Esophagus squamous epithelium (tissue), 5 donors: ENCODE data around the gene AGO3. TPM values are rescaled to one million over a fixed set of nuclear protein-coding genes. Genes with fewer than 3 reads are reported as not detected.

Experiments
- DNase-seq: peaks from one replicate; lab custom pipeline; 2025; lab: John Stamatoyannopoulos, UW
- H3K27ac ChIP-seq, 4 donors: fragments of 200-600 bp; sonication (generic); one replicate each; pipeline ENCODE4 v1.5.1; 2016 to 2019; ENCODE audit warnings: mild to moderate bottlenecking in 1 of 4
- H3K27me3 ChIP-seq, 4 donors: fragments of 200-600 bp; sonication (generic); 1 replicate in 3 of 4; 2 replicates in 1 of 4; pipeline versions ENCODE4 v1.5.1 to v1.6.0; 2017 to 2021; ENCODE audit warnings: antibody characterized with exemption in 1 of 4
- H3K36me3 ChIP-seq, 3 donors: fragments of 200-600 bp; sonication (generic); one replicate each; pipeline ENCODE4 v1.5.1; 2016 to 2019
- H3K4me1 ChIP-seq, 3 donors: fragments of 200-600 bp; sonication (generic); one replicate each; pipeline ENCODE4 v1.5.1; 2017 to 2019
- H3K4me3 ChIP-seq, 4 donors: fragments of 200-600 bp; sonication (generic); 1 replicate in 3 of 4; 2 replicates in 1 of 4; pipeline ENCODE4 v1.5.1; 2016 to 2019; ENCODE audit warnings: mild to moderate bottlenecking in 2 of 4, moderate library complexity in 1 of 4
- H3K9me3 ChIP-seq, 3 donors: fragments of 200-600 bp; sonication (generic); one replicate each; pipeline ENCODE4 v1.5.1; 2016 to 2019
- POLR2A ChIP-seq, 4 donors: fragments of 450-650 bp; IDR thresholded peaks; one replicate each; pipeline ENCODE4 v1.6.1; 2017; ENCODE audit warnings: antibody characterized with exemption in 4 of 4, mild to moderate bottlenecking in 4 of 4, moderate library complexity in 3 of 4
- WGBS, 2 donors: methylation state at CpG; one replicate each; pipeline ENCODE4 v1.1.5; 2018; 5-methylcytosine and 5-hydroxymethylcytosine counted together
- intact Hi-C: fragments of 100-400 bp; cut with DNase I; formaldehyde crosslinking; loops from one replicate; pipeline ENCODE4 v1.15.0; 2022
- total RNA-seq, 4 donors: library from RNA; depleted of rRNA; stranded (reverse); fragments of >200 nt; gene quantifications; one replicate each; pipeline ENCODE4 v1.1.0, GENCODE V29; 2016
- TF ChIP-seq, protein P1 (sequence below), 6 experiments: fragments of 450-650 bp in 4 of 6; fragments of 200-600 bp in 2 of 6; sonication (generic) in 2 of 6; IDR thresholded peaks; one replicate each; pipeline ENCODE4 v1.5.1; 2016 to 2019; ENCODE audit warnings: antibody characterized with exemption in 6 of 6, mild to moderate bottlenecking in 4 of 6, moderate library complexity in 4 of 6
- donor health status: DM: yes; HTN: yes; CAD: no.

The AGO3 gene
- total RNA-seq, 4 donors from 2014 or later = 8.1 to 17.0 (median 12.0) TPM

DNA sequence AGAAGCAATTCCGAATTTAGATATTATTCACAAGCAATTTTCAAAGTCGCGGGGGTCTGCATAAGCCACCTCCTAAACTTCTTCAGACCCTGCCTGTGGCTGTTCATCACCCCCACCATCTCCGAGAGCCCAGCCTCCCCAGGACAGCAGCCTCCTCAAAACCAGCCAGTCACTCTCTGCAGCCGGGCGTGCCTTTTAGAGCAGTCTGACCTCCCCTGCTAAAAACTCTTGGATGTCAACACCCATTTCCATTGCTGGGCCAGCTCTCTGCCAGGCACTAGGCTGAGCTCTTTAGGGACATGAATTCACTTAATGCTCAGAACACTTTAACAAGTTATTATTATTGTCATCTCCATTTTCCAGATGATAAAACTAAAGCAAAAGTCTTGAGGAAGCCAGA is 169.5 kb downstream of the AGO3 start:
- intact Hi-C loops = loop anchor here (5.0 kb wide), 1 partner anchor 87 kb away; no protein-coding TSS in a partner anchor
- Histone ChIP-seq H3K36me3 (peaks cover 0 to 17% (median 0%) of the 10 kb centered on the region in 3 donors), H3K4me1 (peaks cover 6 to 14% (median 6%) of the 10 kb centered on the region in 3 donors), H3K27me3 (no peaks in the 10 kb centered on the region), H3K27ac (no peak overlapping the region), H3K4me3 (no peak overlapping the region), H3K9me3 (no peaks in the 10 kb centered on the region)
- 65 to 78% methylated on average over 6 of the region's 6 CpGs for WGBS, 2 donors
- TF ChIP-seq, protein P1, sequence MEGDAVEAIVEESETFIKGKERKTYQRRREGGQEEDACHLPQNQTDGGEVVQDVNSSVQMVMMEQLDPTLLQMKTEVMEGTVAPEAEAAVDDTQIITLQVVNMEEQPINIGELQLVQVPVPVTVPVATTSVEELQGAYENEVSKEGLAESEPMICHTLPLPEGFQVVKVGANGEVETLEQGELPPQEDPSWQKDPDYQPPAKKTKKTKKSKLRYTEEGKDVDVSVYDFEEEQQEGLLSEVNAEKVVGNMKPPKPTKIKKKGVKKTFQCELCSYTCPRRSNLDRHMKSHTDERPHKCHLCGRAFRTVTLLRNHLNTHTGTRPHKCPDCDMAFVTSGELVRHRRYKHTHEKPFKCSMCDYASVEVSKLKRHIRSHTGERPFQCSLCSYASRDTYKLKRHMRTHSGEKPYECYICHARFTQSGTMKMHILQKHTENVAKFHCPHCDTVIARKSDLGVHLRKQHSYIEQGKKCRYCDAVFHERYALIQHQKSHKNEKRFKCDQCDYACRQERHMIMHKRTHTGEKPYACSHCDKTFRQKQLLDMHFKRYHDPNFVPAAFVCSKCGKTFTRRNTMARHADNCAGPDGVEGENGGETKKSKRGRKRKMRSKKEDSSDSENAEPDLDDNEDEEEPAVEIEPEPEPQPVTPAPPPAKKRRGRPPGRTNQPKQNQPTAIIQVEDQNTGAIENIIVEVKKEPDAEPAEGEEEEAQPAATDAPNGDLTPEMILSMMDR (IDR thresholded peaks at IDR 0.05) = no peak
- TF ChIP-seq POLR2A (IDR thresholded peaks at IDR 0.05) = no peak
- no peak for DNase-seq

DNA sequence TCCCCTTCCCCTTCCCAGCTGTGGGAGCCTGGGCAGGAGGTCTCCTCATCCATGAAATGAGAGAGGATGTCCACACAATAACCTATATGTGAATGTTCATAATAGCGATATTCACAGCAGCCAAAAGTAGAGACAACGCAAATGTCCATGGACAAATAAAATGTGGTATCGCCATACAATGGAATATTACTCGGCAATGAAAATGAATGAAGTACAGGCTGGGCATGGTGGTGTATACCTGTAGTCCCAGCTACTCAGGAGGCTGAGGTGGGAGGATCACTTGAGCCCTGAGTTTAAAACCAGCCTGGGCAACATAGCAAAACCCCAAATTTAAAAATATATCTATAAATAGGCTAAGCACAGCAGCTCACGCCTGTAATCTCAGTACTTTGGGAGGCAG is 170.6 kb downstream of the AGO3 start:
- Histone ChIP-seq H3K4me3 (no peak overlapping the region), H3K4me1 (peaks cover 6 to 14% (median 6%) of the 10 kb centered on the region in 3 donors), H3K9me3 (no peaks in the 10 kb centered on the region), H3K27me3 (no peaks in the 10 kb centered on the region), H3K36me3 (peaks cover 0 to 5% (median 0%) of the 10 kb centered on the region in 3 donors), H3K27ac (no peak overlapping the region)
- TF ChIP-seq, protein P1 (IDR thresholded peaks at IDR 0.05) = no peak
- TF ChIP-seq POLR2A (IDR thresholded peaks at IDR 0.05) = no peak
- DNase-seq = no peak
- intact Hi-C loops = loop anchor here (5.0 kb wide), 1 partner anchor 86 kb away; no protein-coding TSS in a partner anchor
- WGBS, 2 donors = 96 to 98% methylated on average over 5 of the region's 5 CpGs

DNA sequence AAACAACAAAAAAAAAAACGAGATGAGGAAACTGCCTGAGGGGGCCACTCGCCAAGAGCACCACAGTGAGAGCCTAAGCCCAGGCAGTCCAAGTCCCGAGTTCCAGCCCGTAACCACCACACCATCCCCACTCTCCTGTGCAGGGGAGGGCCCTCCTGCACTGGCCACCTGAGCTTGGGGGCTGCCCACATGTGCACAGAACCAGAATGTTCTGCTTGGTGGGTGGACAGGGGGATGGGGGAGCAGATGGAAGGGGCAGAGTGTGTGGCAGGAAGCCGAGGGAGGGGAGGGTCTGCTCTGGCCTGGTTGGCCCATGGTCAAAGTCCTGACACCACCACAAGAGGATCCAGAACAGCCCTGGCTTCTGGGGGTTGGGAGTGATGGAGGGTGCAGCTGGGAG is 175.4 kb downstream of the AGO3 start:
- H3K4me1 ChIP-seq = no peaks in the 10 kb centered on the region
- no peaks in the 10 kb centered on the region for H3K9me3 ChIP-seq
- WGBS, 2 donors = 18 to 55% methylated on average over 4 of the region's 5 CpGs
- no peaks in the 10 kb centered on the region for H3K36me3 ChIP-seq
- intact Hi-C loops = no loop called here
- H3K4me3 ChIP-seq = no peak overlapping the region
- H3K27me3 ChIP-seq = no peaks in the 10 kb centered on the region
- no peak for TF ChIP-seq POLR2A (IDR thresholded peaks at IDR 0.05)
- TF ChIP-seq, protein P1 (IDR thresholded peaks at IDR 0.05) = no peak
- no peak overlapping the region for H3K27ac ChIP-seq
- DNase-seq = no peak

DNA sequence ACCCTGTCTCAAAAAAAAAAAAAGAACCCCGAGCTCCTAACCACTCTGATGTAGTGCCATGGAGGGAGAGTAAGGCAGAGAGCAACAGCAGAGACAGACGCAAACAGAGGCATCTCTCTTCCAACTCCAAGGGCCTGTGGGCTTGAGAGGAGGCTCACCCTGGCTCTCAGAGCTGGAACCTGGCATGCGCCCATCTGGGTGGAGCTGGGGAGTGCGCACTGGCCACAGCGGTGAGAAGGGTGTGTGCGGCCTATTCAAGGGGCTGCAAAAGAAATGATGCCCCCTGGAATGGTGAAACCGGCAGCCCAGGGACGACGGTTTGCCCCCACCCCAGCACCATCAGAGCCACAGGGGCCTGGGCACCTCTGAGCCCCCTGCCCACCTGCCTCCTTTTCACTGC is 176.5 kb downstream of the AGO3 start:
- no peak overlapping the region for H3K27ac ChIP-seq
- no peaks in the 10 kb centered on the region for H3K9me3 ChIP-seq
- no peaks in the 10 kb centered on the region for H3K4me1 ChIP-seq
- WGBS, 2 donors = 58 to 87% methylated on average over 2 to 3 of the region's 9 CpGs
- TF ChIP-seq, protein P1 (IDR thresholded peaks at IDR 0.05) = no peak
- no peak for TF ChIP-seq POLR2A (IDR thresholded peaks at IDR 0.05)
- no peaks in the 10 kb centered on the region for H3K36me3 ChIP-seq
- intact Hi-C loops = no loop called here
- no peak for DNase-seq
- no peak overlapping the region for H3K4me3 ChIP-seq
- H3K27me3 ChIP-seq = no peaks in the 10 kb centered on the region

DNA sequence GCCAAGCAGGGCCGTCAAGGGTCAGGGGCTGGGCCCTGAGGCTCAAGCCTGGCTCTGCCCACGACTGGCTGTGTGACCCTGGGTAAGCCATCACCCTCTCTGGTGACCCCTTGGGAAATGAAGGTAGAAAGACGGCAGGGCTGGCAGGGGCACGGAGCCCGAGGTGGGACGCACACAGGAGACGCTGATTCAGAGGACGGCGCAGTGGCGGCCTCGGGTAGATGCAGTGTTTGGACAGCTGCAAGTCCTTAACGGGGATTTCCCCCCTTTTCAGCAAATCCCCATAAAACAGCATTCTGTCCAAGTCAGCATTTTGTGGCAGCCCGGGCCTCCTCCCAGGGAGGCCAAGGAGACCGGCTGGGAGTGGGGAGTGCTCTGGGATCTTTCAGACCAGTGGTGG is 177.4 kb downstream of the AGO3 start:
- Histone ChIP-seq H3K27ac (no peak overlapping the region), H3K36me3 (no peaks in the 10 kb centered on the region), H3K4me3 (no peak overlapping the region), H3K27me3 (no peaks in the 10 kb centered on the region), H3K9me3 (no peaks in the 10 kb centered on the region), H3K4me1 (no peaks in the 10 kb centered on the region)
- DNase-seq = no peak
- intact Hi-C loops = no loop called here
- WGBS, 2 donors = 79 to 80% methylated on average over 1 to 8 of the region's 14 CpGs
- TF ChIP-seq, protein P1 (IDR thresholded peaks at IDR 0.05) = no peak
- TF ChIP-seq POLR2A (IDR thresholded peaks at IDR 0.05) = no peak
